ENCODE data around the gene GMCL1.

GMCL1 gene

GRCh38 chr2:69907216-69907615, 77.8 kb downstream of the GMCL1 start:
- no peak for TF ChIP-seq CTCF (IDR thresholded peaks at IDR 0.05; ENCODE audit: low read length)
- TF ChIP-seq EZH2 (IDR thresholded peaks at IDR 0.05; ENCODE audit: borderline replicate concordance, low read length), result no peak
- no peaks in the 10 kb centered on the region for H3K9me3 ChIP-seq (ENCODE audit: low read length)
- no peaks in the 10 kb centered on the region for H3K9me2 ChIP-seq (ENCODE audit: low read depth, low read length)
- H3K4me3 ChIP-seq (ENCODE audit: low read depth, low read length, poor library complexity, severe bottlenecking), result no peak overlapping the region
- no peak overlapping the region for H3K27ac ChIP-seq (ENCODE audit: low read depth, low read length, poor library complexity, severe bottlenecking)
- no peaks in the 10 kb centered on the region for H3K27me3 ChIP-seq (ENCODE audit: insufficient read depth, low read length)
- H3K79me2 ChIP-seq (ENCODE audit: insufficient read depth, low read length), result no peaks in the 10 kb centered on the region
- no peak overlapping the region for H3K4me2 ChIP-seq (ENCODE audit: low read length)
- H2AFZ ChIP-seq (ENCODE audit: low read length), result no peak overlapping the region
- no peak overlapping the region for H3K9ac ChIP-seq (ENCODE audit: low read length)
- H3F3A ChIP-seq (ENCODE audit: insufficient read depth, low read length), result 0 out of 2 replicates have a peak, but pooled peaks cover 5% of the 10 kb centered on the region
- peaks cover 12% of the 10 kb centered on the region for H3K4me1 ChIP-seq (ENCODE audit: insufficient read depth, low read length, severe bottlenecking)
- H4K20me1 ChIP-seq (ENCODE audit: insufficient read depth, low read length), result no peaks in the 10 kb centered on the region
- peaks cover 59% of the 10 kb centered on the region for H3K36me3 ChIP-seq (ENCODE audit: insufficient read depth, low read length)

DNA sequence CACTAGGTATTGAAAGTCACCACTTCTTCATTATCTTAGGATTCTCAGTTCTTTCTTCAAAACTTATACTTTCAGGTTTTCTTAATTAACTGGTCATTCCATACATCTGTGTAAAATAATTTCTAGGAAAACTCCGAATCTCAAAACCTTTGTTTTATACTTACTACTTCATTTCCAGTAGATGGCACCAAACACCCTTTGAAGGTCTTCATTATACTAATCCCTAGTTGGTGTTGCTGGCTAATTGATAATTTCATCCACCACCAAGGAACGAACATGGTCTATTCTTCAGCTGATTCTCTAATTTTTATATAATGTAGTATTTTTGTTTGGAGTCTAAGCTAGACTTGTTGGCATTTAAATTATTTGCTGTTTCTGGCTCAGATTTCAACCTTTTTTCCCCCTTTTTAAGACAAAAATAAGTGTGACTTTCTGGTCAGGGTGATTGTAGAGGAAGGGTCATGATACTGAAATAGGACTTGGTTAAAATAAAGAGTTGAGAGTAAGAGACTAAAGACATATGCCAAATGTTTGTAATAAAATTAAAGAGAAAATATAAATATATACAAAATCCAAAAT, 82.6 kb downstream of the GMCL1 start:
- Histone ChIP-seq H3K27ac (ENCODE audit: low read depth, low read length, poor library complexity, severe bottlenecking) (no peak overlapping the region), H3K9me3 (ENCODE audit: low read length) (no peaks in the 10 kb centered on the region), H3K9me2 (ENCODE audit: low read depth, low read length) (no peaks in the 10 kb centered on the region), H3F3A (ENCODE audit: insufficient read depth, low read length) (0 out of 2 replicates have a peak, but pooled peaks cover 9% of the 10 kb centered on the region), H3K36me3 (ENCODE audit: insufficient read depth, low read length) (peaks cover 29% of the 10 kb centered on the region; the same call in 1 of the 2 replicates), H3K4me1 (ENCODE audit: insufficient read depth, low read length, severe bottlenecking) (peaks cover 31% of the 10 kb centered on the region), H3K9ac (ENCODE audit: low read length) (no peak overlapping the region), H3K79me2 (ENCODE audit: insufficient read depth, low read length) (peaks cover 4% of the 10 kb centered on the region; the same call in 1 of the 2 replicates), H3K27me3 (ENCODE audit: insufficient read depth, low read length) (no peaks in the 10 kb centered on the region), H4K20me1 (ENCODE audit: insufficient read depth, low read length) (no peaks in the 10 kb centered on the region), H3K4me2 (ENCODE audit: low read length) (no peak overlapping the region), H3K4me3 (ENCODE audit: low read depth, low read length, poor library complexity, severe bottlenecking) (no peak overlapping the region), H2AFZ (ENCODE audit: low read length) (no peak overlapping the region)
- peak; percentile 67 for TF ChIP-seq CTCF (IDR thresholded peaks at IDR 0.05; ENCODE audit: low read length)
- TF ChIP-seq EZH2 (IDR thresholded peaks at IDR 0.05; ENCODE audit: borderline replicate concordance, low read length), result no peak

GRCh38 chr2:69914164-69914949, 84.9 kb downstream of the GMCL1 start:
- TF ChIP-seq CTCF (IDR thresholded peaks at IDR 0.05; ENCODE audit: low read length) (no peak), EZH2 (IDR thresholded peaks at IDR 0.05; ENCODE audit: borderline replicate concordance, low read length) (no peak)
- no peaks in the 10 kb centered on the region for H3K9me3 ChIP-seq (ENCODE audit: low read length)
- 0 out of 2 replicates have a peak, but pooled peaks cover 9% of the 10 kb centered on the region for H3F3A ChIP-seq (ENCODE audit: insufficient read depth, low read length)
- peaks cover 49% of the 10 kb centered on the region for H3K4me1 ChIP-seq (ENCODE audit: insufficient read depth, low read length, severe bottlenecking)
- no peaks in the 10 kb centered on the region for H4K20me1 ChIP-seq (ENCODE audit: insufficient read depth, low read length)
- peak overlapping the region; percentile 90 for H3K4me3 ChIP-seq (ENCODE audit: low read depth, low read length, poor library complexity, severe bottlenecking)
- H3K79me2 ChIP-seq (ENCODE audit: insufficient read depth, low read length), result peaks cover 4% of the 10 kb centered on the region; the same call in 1 of the 2 replicates
- H3K27me3 ChIP-seq (ENCODE audit: insufficient read depth, low read length), result no peaks in the 10 kb centered on the region
- H3K9ac ChIP-seq (ENCODE audit: low read length), result peak overlapping the region; percentile 80
- H3K27ac ChIP-seq (ENCODE audit: low read depth, low read length, poor library complexity, severe bottlenecking), result peak overlapping the region; percentile 56
- H2AFZ ChIP-seq (ENCODE audit: low read length), result no peak overlapping the region
- H3K4me2 ChIP-seq (ENCODE audit: low read length), result peak overlapping the region; percentile 77
- H3K36me3 ChIP-seq (ENCODE audit: insufficient read depth, low read length), result peaks cover 20% of the 10 kb centered on the region; the same call in 1 of the 2 replicates
- no peaks in the 10 kb centered on the region for H3K9me2 ChIP-seq (ENCODE audit: low read depth, low read length)
